Measurements from ENCODE around the gene KMT2C.
A peak's percentile ranks its signal among the peaks of the same experiment; 100 is the strongest.

The KMT2C gene

GRCh38 chr7:152342796-152343195 lies 93.0 kb downstream of the KMT2C start:
- no peak for TF ChIP-seq Cebpa-rat (IDR thresholded peaks at IDR 0.05)
- H3K9me3 ChIP-seq: peaks cover 17% of the 10 kb centered on the region; the same call in 1 of the 2 replicates
- H3K4me2 ChIP-seq: no peak overlapping the region; the same call in 1 of the 2 replicates
- peaks cover 93% of the 10 kb centered on the region for H4K20me1 ChIP-seq
- no peak overlapping the region for H3K4me3 ChIP-seq
- H3K4me1 ChIP-seq: peaks cover 32% of the 10 kb centered on the region
- no peaks in the 10 kb centered on the region for H3K27me3 ChIP-seq
- H3K9ac ChIP-seq: no peak overlapping the region
- H3K36me3 ChIP-seq: peaks cover 34% of the 10 kb centered on the region
- no peak overlapping the region for H3K27ac ChIP-seq

GRCh38 chr7:152341914-152342236 lies 93.9 kb downstream of the KMT2C start:
- Histone ChIP-seq H3K4me1 (peaks cover 41% of the 10 kb centered on the region), H4K20me1 (peaks cover 99% of the 10 kb centered on the region), H3K4me2 (peak overlapping the region; percentile 61), H3K36me3 (peaks cover 26% of the 10 kb centered on the region), H3K4me3 (no peak overlapping the region), H3K27me3 (no peaks in the 10 kb centered on the region), H3K9ac (no peak overlapping the region), H3K9me3 (peaks cover 10% of the 10 kb centered on the region; the same call in 1 of the 2 replicates), H3K27ac (no peak overlapping the region)
- TF ChIP-seq Cebpa-rat (IDR thresholded peaks at IDR 0.05): no peak

GRCh38 chr7:152341039-152341913 lies 94.5 kb downstream of the KMT2C start:
- no peak for TF ChIP-seq Cebpa-rat (IDR thresholded peaks at IDR 0.05)
- Histone ChIP-seq H3K4me3 (no peak overlapping the region), H3K27me3 (no peaks in the 10 kb centered on the region), H3K4me2 (peak overlapping the region; percentile 61), H3K36me3 (peaks cover 23% of the 10 kb centered on the region), H4K20me1 (peaks cover 99% of the 10 kb centered on the region), H3K27ac (no peak overlapping the region), H3K4me1 (peaks cover 47% of the 10 kb centered on the region), H3K9ac (no peak overlapping the region), H3K9me3 (0 out of 2 replicates have a peak, but pooled peaks cover 9% of the 10 kb centered on the region)

- TF ChIP-seq Cebpa-rat (IDR thresholded peaks at IDR 0.05): no peak
- Histone ChIP-seq H3K27me3 (no peaks in the 10 kb centered on the region), H3K36me3 (peaks cover 16% of the 10 kb centered on the region), H4K20me1 (peaks cover 99% of the 10 kb centered on the region), H3K9me3 (0 out of 2 replicates have a peak, but pooled peaks cover 5% of the 10 kb centered on the region), H3K27ac (no peak overlapping the region), H3K9ac (no peak overlapping the region), H3K4me3 (no peak overlapping the region), H3K4me1 (peaks cover 53% of the 10 kb centered on the region), H3K4me2 (no peak overlapping the region)
These were observed 95.6 kb downstream of the KMT2C start for GRCh38 chr7:152340161-152340560.

- H3K27me3 ChIP-seq: no peaks in the 10 kb centered on the region
- H4K20me1 ChIP-seq: peaks cover 98% of the 10 kb centered on the region
- H3K9me3 ChIP-seq: no peaks in the 10 kb centered on the region
- TF ChIP-seq Cebpa-rat (IDR thresholded peaks at IDR 0.05): no peak
- no peak overlapping the region for H3K27ac ChIP-seq
- H3K36me3 ChIP-seq: peaks cover 17% of the 10 kb centered on the region
- H3K9ac ChIP-seq: no peak overlapping the region
- H3K4me2 ChIP-seq: no peak overlapping the region
- H3K4me3 ChIP-seq: no peak overlapping the region
- H3K4me1 ChIP-seq: peaks cover 53% of the 10 kb centered on the region
These were observed 97.2 kb downstream of the KMT2C start for GRCh38 chr7:152338561-152338960.

- Histone ChIP-seq H3K9me3 (no peaks in the 10 kb centered on the region), H3K4me3 (no peak overlapping the region), H3K4me1 (peaks cover 48% of the 10 kb centered on the region), H3K27ac (no peak overlapping the region), H3K36me3 (peaks cover 11% of the 10 kb centered on the region; the same call in 1 of the 2 replicates), H4K20me1 (peaks cover 97% of the 10 kb centered on the region), H3K27me3 (no peaks in the 10 kb centered on the region), H3K4me2 (peak overlapping the region; percentile 56; the same call in 1 of the 2 replicates), H3K9ac (0 out of 2 replicates have a peak overlapping the region, but pooled peaks have one; percentile 21)
- TF ChIP-seq Cebpa-rat (IDR thresholded peaks at IDR 0.05): no peak
These were observed 98.9 kb downstream of the KMT2C start for GRCh38 chr7:152336754-152337368.

GRCh38 chr7:152335900-152336571 lies 99.8 kb downstream of the KMT2C start:
- H3K9ac ChIP-seq: peak overlapping the region; percentile 21; the same call in 1 of the 2 replicates
- TF ChIP-seq Cebpa-rat (IDR thresholded peaks at IDR 0.05): no peak
- H3K9me3 ChIP-seq: no peaks in the 10 kb centered on the region
- no peaks in the 10 kb centered on the region for H3K27me3 ChIP-seq
- H3K27ac ChIP-seq: no peak overlapping the region
- no peak overlapping the region for H3K4me3 ChIP-seq
- H3K36me3 ChIP-seq: peaks cover 13% of the 10 kb centered on the region
- peaks cover 97% of the 10 kb centered on the region for H4K20me1 ChIP-seq
- H3K4me2 ChIP-seq: peak overlapping the region; percentile 56
- H3K4me1 ChIP-seq: peaks cover 40% of the 10 kb centered on the region

GRCh38 chr7:152333134-152333533 lies 102.7 kb downstream of the KMT2C start:
- Histone ChIP-seq H3K4me2 (0 out of 2 replicates have a peak overlapping the region, but pooled peaks have one; percentile 10), H3K9ac (no peak overlapping the region), H4K20me1 (peaks cover 78% of the 10 kb centered on the region), H3K4me1 (peaks cover 29% of the 10 kb centered on the region), H3K36me3 (peaks cover 40% of the 10 kb centered on the region), H3K27ac (no peak overlapping the region), H3K27me3 (no peaks in the 10 kb centered on the region), H3K4me3 (no peak overlapping the region), H3K9me3 (no peaks in the 10 kb centered on the region)
- no peak for TF ChIP-seq Cebpa-rat (IDR thresholded peaks at IDR 0.05)

GRCh38 chr7:152330827-152331226 lies 105.0 kb downstream of the KMT2C start:
- H3K27me3 ChIP-seq: no peaks in the 10 kb centered on the region
- H3K27ac ChIP-seq: no peak overlapping the region
- no peak for TF ChIP-seq Cebpa-rat (IDR thresholded peaks at IDR 0.05)
- H3K4me2 ChIP-seq: no peak overlapping the region
- H3K36me3 ChIP-seq: peaks cover 61% of the 10 kb centered on the region
- H3K4me1 ChIP-seq: peaks cover 9% of the 10 kb centered on the region
- H4K20me1 ChIP-seq: peaks cover 55% of the 10 kb centered on the region
- H3K9me3 ChIP-seq: no peaks in the 10 kb centered on the region
- no peak overlapping the region for H3K4me3 ChIP-seq
- no peak overlapping the region for H3K9ac ChIP-seq

Measured in BLaER1 (cell line).